Measurements from ENCODE around the gene TSPYL2.

Gene TSPYL2

GRCh38 chrX:53089224-53089842 is 7.2 kb downstream of the TSPYL2 start:
- Histone ChIP-seq H3K4me1 (ENCODE audit: control insufficient read depth, insufficient read depth, low read length, poor library complexity, severe bottlenecking) (no peaks in the 10 kb centered on the region), H3K36me3 (ENCODE audit: control insufficient read depth, insufficient read depth, low read length) (peaks cover 8% of the 10 kb centered on the region), H3K9me3 (ENCODE audit: control insufficient read depth, low read length) (no peaks in the 10 kb centered on the region), H3K27me3 (replicated peaks; ENCODE audit: control insufficient read depth, insufficient read depth, low read length, poor library complexity, severe bottlenecking) (no peaks in the 10 kb centered on the region), H3K4me3 (ENCODE audit: insufficient read depth, low read depth, low read length, poor library complexity, severe bottlenecking) (peak overlapping the region; percentile 48), H3K27ac (ENCODE audit: insufficient read depth, low read length, poor library complexity, severe bottlenecking) (peak overlapping the region; percentile 96)
- peak in 1 of 3 donors; percentile 6 for DNase-seq

- Histone ChIP-seq H3K27me3 (replicated peaks; ENCODE audit: control insufficient read depth, insufficient read depth, low read length, poor library complexity, severe bottlenecking) (no peaks in the 10 kb centered on the region), H3K9me3 (ENCODE audit: control insufficient read depth, low read length) (no peaks in the 10 kb centered on the region), H3K27ac (ENCODE audit: insufficient read depth, low read length, poor library complexity, severe bottlenecking) (no peak overlapping the region), H3K36me3 (ENCODE audit: control insufficient read depth, insufficient read depth, low read length) (peaks cover 4% of the 10 kb centered on the region), H3K4me1 (ENCODE audit: control insufficient read depth, insufficient read depth, low read length, poor library complexity, severe bottlenecking) (no peaks in the 10 kb centered on the region), H3K4me3 (ENCODE audit: insufficient read depth, low read depth, low read length, poor library complexity, severe bottlenecking) (no peak overlapping the region)
- no peak for DNase-seq
Observed at GRCh38 chrX:53089925-53090324, 7.8 kb downstream of the TSPYL2 start.

- H3K36me3 ChIP-seq (ENCODE audit: control insufficient read depth, insufficient read depth, low read length) = no peaks in the 10 kb centered on the region
- H3K4me1 ChIP-seq (ENCODE audit: control insufficient read depth, insufficient read depth, low read length, poor library complexity, severe bottlenecking) = no peaks in the 10 kb centered on the region
- no peak overlapping the region for H3K4me3 ChIP-seq (ENCODE audit: insufficient read depth, low read depth, low read length, poor library complexity, severe bottlenecking)
- no peak for DNase-seq
- no peaks in the 10 kb centered on the region for H3K9me3 ChIP-seq (ENCODE audit: control insufficient read depth, low read length)
- H3K27ac ChIP-seq (ENCODE audit: insufficient read depth, low read length, poor library complexity, severe bottlenecking) = no peak overlapping the region
- no peaks in the 10 kb centered on the region for H3K27me3 ChIP-seq (replicated peaks; ENCODE audit: control insufficient read depth, insufficient read depth, low read length, poor library complexity, severe bottlenecking)
Observed at GRCh38 chrX:53091354-53091753, 9.2 kb downstream of the TSPYL2 start.

- Histone ChIP-seq H3K27me3 (replicated peaks; ENCODE audit: control insufficient read depth, insufficient read depth, low read length, poor library complexity, severe bottlenecking) (no peaks in the 10 kb centered on the region), H3K36me3 (ENCODE audit: control insufficient read depth, insufficient read depth, low read length) (no peaks in the 10 kb centered on the region), H3K27ac (ENCODE audit: insufficient read depth, low read length, poor library complexity, severe bottlenecking) (peak overlapping the region; percentile 59), H3K4me1 (ENCODE audit: control insufficient read depth, insufficient read depth, low read length, poor library complexity, severe bottlenecking) (no peaks in the 10 kb centered on the region), H3K4me3 (ENCODE audit: insufficient read depth, low read depth, low read length, poor library complexity, severe bottlenecking) (peak overlapping the region; percentile 63), H3K9me3 (ENCODE audit: control insufficient read depth, low read length) (no peaks in the 10 kb centered on the region)
- peak; percentile 56 to 70 (median 58) for DNase-seq
Observed at GRCh38 chrX:53093177-53093655, 11.0 kb downstream of the TSPYL2 start.

GRCh38 chrX:53093748-53094581 is 11.8 kb downstream of the TSPYL2 start, which contains the start of gene KANTR:
Gene KANTR (plus strand): TSS chrX:53094142. CDS start chrX:53124273, 30,131 bp downstream.
- no peaks in the 10 kb centered on the region for H3K9me3 ChIP-seq (ENCODE audit: control insufficient read depth, low read length)
- no peaks in the 10 kb centered on the region for H3K4me1 ChIP-seq (ENCODE audit: control insufficient read depth, insufficient read depth, low read length, poor library complexity, severe bottlenecking)
- H3K36me3 ChIP-seq (ENCODE audit: control insufficient read depth, insufficient read depth, low read length) = no peaks in the 10 kb centered on the region
- peak; percentile 73 to 79 (median 78) for DNase-seq
- H3K4me3 ChIP-seq (ENCODE audit: insufficient read depth, low read depth, low read length, poor library complexity, severe bottlenecking) = peak within 1 kb of the TSS; percentile 63
- H3K27ac ChIP-seq (ENCODE audit: insufficient read depth, low read length, poor library complexity, severe bottlenecking) = peak within 1 kb of the TSS; percentile 59
- H3K27me3 ChIP-seq (replicated peaks; ENCODE audit: control insufficient read depth, insufficient read depth, low read length, poor library complexity, severe bottlenecking) = no peaks in the 10 kb centered on the region

DNA sequence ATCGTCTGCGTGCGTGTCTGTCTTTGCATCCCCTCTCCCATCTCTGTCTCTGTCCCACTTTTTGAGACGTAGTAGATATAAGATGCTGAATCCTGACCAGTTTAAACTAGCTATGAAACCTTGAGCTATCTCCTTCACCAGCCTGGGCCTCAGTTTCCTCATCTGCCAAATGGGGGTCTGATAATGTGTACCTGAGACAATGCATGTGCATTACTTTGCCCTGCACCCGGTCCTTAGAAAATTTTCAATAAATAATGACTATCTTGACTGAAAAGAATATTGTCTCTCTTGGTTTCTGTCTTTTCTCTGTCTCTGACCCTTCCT is 12.4 kb downstream of the TSPYL2 start:
- DNase-seq = no peak
- Histone ChIP-seq H3K4me3 (ENCODE audit: insufficient read depth, low read depth, low read length, poor library complexity, severe bottlenecking) (peak overlapping the region; percentile 63), H3K27ac (ENCODE audit: insufficient read depth, low read length, poor library complexity, severe bottlenecking) (peak overlapping the region; percentile 59)

DNA sequence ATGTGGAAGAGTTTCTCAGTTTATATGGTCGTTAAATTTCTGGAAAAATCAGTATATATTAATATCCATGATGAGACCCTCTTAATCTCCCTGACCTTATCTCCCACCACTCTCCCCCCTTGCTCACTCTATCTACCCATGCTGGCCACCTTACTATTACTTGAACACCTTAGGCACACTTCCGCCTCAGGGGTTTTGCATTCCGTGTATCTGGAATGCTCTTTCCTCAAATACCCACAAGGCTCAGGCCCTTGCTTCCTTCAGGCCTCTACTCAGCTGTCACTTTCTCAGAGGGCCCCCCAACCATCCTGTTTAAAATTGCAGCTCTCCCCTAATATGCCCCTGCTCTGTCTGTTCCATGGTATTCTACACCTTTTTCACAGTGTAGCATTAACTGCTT is 13.6 kb downstream of the TSPYL2 start:
- no peak overlapping the region for H3K4me3 ChIP-seq (ENCODE audit: insufficient read depth, low read depth, low read length, poor library complexity, severe bottlenecking)
- no peaks in the 10 kb centered on the region for H3K9me3 ChIP-seq (ENCODE audit: control insufficient read depth, low read length)
- H3K27ac ChIP-seq (ENCODE audit: insufficient read depth, low read length, poor library complexity, severe bottlenecking) = no peak overlapping the region
- no peaks in the 10 kb centered on the region for H3K4me1 ChIP-seq (ENCODE audit: control insufficient read depth, insufficient read depth, low read length, poor library complexity, severe bottlenecking)
- no peak for DNase-seq
- no peaks in the 10 kb centered on the region for H3K36me3 ChIP-seq (ENCODE audit: control insufficient read depth, insufficient read depth, low read length)
- no peaks in the 10 kb centered on the region for H3K27me3 ChIP-seq (replicated peaks; ENCODE audit: control insufficient read depth, insufficient read depth, low read length, poor library complexity, severe bottlenecking)

More for the DNA sequence above, 12.4 kb downstream of the TSPYL2 start:
- Histone ChIP-seq H3K27me3 (replicated peaks; ENCODE audit: control insufficient read depth, insufficient read depth, low read length, poor library complexity, severe bottlenecking) (no peaks in the 10 kb centered on the region), H3K4me1 (ENCODE audit: control insufficient read depth, insufficient read depth, low read length, poor library complexity, severe bottlenecking) (no peaks in the 10 kb centered on the region), H3K9me3 (ENCODE audit: control insufficient read depth, low read length) (no peaks in the 10 kb centered on the region), H3K36me3 (ENCODE audit: control insufficient read depth, insufficient read depth, low read length) (no peaks in the 10 kb centered on the region)

GRCh38 chrX:53114864-53115549 is 32.8 kb downstream of the TSPYL2 start:
- Histone ChIP-seq H3K27me3 (replicated peaks; ENCODE audit: control insufficient read depth, insufficient read depth, low read length, poor library complexity, severe bottlenecking) (no peaks in the 10 kb centered on the region), H3K4me3 (ENCODE audit: insufficient read depth, low read depth, low read length, poor library complexity, severe bottlenecking) (no peak overlapping the region), H3K27ac (ENCODE audit: insufficient read depth, low read length, poor library complexity, severe bottlenecking) (no peak overlapping the region), H3K4me1 (ENCODE audit: control insufficient read depth, insufficient read depth, low read length, poor library complexity, severe bottlenecking) (no peaks in the 10 kb centered on the region), H3K9me3 (ENCODE audit: control insufficient read depth, low read length) (no peaks in the 10 kb centered on the region), H3K36me3 (ENCODE audit: control insufficient read depth, insufficient read depth, low read length) (peaks cover 3% of the 10 kb centered on the region)
- DNase-seq = no peak

DNA sequence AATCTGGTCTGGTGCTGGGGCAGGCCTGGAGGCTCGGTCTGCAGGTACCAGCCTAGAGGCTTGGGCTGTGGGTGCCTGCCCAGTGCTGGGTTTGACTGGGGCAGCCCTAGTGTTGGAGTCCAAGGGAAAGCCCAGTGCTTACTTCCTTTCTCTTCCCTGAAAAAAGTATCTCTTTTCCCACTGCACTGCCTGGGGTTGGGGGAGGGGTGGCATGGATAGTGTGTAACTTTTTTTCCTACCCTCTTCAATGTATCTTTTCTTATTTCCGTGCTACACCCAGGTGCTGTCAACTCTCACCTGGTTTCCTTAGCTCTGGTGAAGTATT is 33.3 kb downstream of the TSPYL2 start:
- Histone ChIP-seq H3K27ac (ENCODE audit: insufficient read depth, low read length, poor library complexity, severe bottlenecking) (no peak overlapping the region), H3K4me1 (ENCODE audit: control insufficient read depth, insufficient read depth, low read length, poor library complexity, severe bottlenecking) (no peaks in the 10 kb centered on the region), H3K4me3 (ENCODE audit: insufficient read depth, low read depth, low read length, poor library complexity, severe bottlenecking) (no peak overlapping the region), H3K36me3 (ENCODE audit: control insufficient read depth, insufficient read depth, low read length) (peaks cover 3% of the 10 kb centered on the region), H3K9me3 (ENCODE audit: control insufficient read depth, low read length) (no peaks in the 10 kb centered on the region), H3K27me3 (replicated peaks; ENCODE audit: control insufficient read depth, insufficient read depth, low read length, poor library complexity, severe bottlenecking) (no peaks in the 10 kb centered on the region)
- no peak for DNase-seq

- Histone ChIP-seq H3K27ac (ENCODE audit: insufficient read depth, low read length, poor library complexity, severe bottlenecking) (no peak overlapping the region), H3K4me1 (ENCODE audit: control insufficient read depth, insufficient read depth, low read length, poor library complexity, severe bottlenecking) (no peaks in the 10 kb centered on the region), H3K36me3 (ENCODE audit: control insufficient read depth, insufficient read depth, low read length) (peaks cover 3% of the 10 kb centered on the region), H3K27me3 (replicated peaks; ENCODE audit: control insufficient read depth, insufficient read depth, low read length, poor library complexity, severe bottlenecking) (no peaks in the 10 kb centered on the region), H3K9me3 (ENCODE audit: control insufficient read depth, low read length) (no peaks in the 10 kb centered on the region), H3K4me3 (ENCODE audit: insufficient read depth, low read depth, low read length, poor library complexity, severe bottlenecking) (no peak overlapping the region)
- no peak for DNase-seq
Observed at GRCh38 chrX:53116101-53116500, 33.9 kb downstream of the TSPYL2 start.
